ENCODE results near the gene RILPL2. TPM values are rescaled to one million over a fixed set of nuclear protein-coding genes. Genes with fewer than 3 reads are reported as not detected.
"Not testable (repeated sequence)": the region's sequence is repeated elsewhere in the genome, so short reads cannot be mapped to it uniquely, and the experiment has no call there.

RILPL2 gene
- total RNA-seq, 1 donor from 2014 or later: 0.10 TPM

DNA sequence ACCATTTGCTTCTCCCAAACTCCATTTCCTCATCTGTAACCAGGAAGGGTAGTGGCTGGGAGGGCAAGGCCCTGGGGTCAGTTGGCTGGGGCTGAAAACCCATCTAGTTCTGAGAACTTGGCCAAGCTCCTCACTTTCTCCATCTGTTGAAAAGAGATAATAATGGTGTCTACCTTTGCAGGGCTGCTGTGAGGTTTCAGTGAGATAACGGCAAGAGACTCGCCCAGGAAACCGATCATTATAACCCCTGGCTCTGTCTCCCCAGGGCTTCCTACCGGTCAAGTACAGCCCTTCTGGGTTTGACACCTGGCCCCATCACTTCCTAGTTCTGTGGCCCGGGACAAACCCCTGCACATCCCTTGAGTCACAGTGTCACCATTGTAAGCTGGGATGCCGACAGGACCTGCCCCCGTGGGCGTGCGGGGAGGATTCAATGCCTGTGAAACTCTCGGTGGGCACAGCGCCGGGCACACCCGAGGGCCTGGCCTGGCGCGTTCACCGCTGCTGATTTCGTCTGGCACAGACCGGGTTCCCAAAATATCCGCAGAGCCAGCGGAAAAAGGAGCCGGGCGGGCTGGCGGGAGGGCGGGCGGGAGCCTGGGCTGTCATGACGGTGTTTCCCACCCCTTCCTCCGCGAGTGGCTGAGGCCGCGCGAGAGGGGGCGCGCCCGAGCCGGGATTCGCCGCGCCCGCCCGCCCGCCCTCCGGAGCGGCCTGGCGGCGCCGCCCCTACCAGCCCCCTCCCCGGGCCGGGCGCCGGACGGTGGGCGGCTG, 48.1 kb downstream of the RILPL2 start:
- Mint-ChIP-seq H3K9me3 (ENCODE audit: unreplicated experiment) (peaks cover 11% of the 10 kb centered on the region), H3K27me3 (ENCODE audit: unreplicated experiment) (peaks cover 23% of the 10 kb centered on the region), H3K27ac (ENCODE audit: unreplicated experiment) (peak overlapping the region; percentile 31), H3K4me3 (ENCODE audit: unreplicated experiment) (peak overlapping the region; percentile 89), H3K4me1 (ENCODE audit: low read depth, unreplicated experiment) (peaks cover 10% of the 10 kb centered on the region), H3K36me3 (ENCODE audit: unreplicated experiment) (no peaks in the 10 kb centered on the region)
- TF ChIP-seq, protein P1, sequence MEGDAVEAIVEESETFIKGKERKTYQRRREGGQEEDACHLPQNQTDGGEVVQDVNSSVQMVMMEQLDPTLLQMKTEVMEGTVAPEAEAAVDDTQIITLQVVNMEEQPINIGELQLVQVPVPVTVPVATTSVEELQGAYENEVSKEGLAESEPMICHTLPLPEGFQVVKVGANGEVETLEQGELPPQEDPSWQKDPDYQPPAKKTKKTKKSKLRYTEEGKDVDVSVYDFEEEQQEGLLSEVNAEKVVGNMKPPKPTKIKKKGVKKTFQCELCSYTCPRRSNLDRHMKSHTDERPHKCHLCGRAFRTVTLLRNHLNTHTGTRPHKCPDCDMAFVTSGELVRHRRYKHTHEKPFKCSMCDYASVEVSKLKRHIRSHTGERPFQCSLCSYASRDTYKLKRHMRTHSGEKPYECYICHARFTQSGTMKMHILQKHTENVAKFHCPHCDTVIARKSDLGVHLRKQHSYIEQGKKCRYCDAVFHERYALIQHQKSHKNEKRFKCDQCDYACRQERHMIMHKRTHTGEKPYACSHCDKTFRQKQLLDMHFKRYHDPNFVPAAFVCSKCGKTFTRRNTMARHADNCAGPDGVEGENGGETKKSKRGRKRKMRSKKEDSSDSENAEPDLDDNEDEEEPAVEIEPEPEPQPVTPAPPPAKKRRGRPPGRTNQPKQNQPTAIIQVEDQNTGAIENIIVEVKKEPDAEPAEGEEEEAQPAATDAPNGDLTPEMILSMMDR (IDR thresholded peaks at IDR 0.05; ENCODE audit: partially characterized antibody, unreplicated experiment): no peak
- peak; percentile 79 for DNase-seq

DNA sequence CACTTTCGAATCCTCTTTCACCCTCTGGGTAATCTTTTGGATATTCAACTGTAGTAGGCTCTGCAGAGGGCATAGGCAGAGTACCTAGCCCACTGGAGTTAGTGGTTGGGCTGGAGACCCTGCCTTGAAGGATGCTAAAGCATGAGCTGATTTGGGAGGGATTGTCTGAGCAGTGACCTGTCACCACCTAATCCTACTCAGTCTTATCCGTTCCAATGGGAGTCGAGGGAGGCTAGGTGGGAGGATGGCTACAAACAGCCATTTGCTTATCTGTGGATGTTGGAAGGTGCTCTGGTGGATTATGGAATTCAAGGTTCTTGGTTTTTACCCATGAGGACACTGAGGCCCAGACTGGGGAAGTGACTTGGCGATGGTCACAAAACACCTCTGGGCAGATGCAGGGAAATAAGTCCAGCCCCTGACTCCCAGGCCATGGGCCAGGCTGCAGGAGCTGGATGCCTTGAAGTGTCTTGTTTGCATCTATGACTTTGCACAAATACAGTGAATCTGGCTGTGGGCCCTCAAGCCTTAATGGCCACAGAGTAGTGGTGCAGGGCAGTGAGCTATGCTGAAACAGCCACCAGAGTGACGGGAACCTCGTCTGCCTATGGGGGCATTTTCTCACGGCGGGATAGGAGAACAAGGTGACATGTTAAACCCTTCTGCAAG, 48.8 kb downstream of the RILPL2 start:
- H3K4me1 Mint-ChIP-seq (ENCODE audit: low read depth, unreplicated experiment): peaks cover 10% of the 10 kb centered on the region
- TF ChIP-seq, protein P1 (IDR thresholded peaks at IDR 0.05; ENCODE audit: partially characterized antibody, unreplicated experiment): no peak
- peak overlapping the region; percentile 89 for H3K4me3 Mint-ChIP-seq (ENCODE audit: unreplicated experiment)
- H3K9me3 Mint-ChIP-seq (ENCODE audit: unreplicated experiment): peaks cover 11% of the 10 kb centered on the region
- peak overlapping the region; percentile 87 for H3K27ac Mint-ChIP-seq (ENCODE audit: unreplicated experiment)
- DNase-seq: no peak
- no peaks in the 10 kb centered on the region for H3K36me3 Mint-ChIP-seq (ENCODE audit: unreplicated experiment)
- peaks cover 24% of the 10 kb centered on the region for H3K27me3 Mint-ChIP-seq (ENCODE audit: unreplicated experiment)

DNA sequence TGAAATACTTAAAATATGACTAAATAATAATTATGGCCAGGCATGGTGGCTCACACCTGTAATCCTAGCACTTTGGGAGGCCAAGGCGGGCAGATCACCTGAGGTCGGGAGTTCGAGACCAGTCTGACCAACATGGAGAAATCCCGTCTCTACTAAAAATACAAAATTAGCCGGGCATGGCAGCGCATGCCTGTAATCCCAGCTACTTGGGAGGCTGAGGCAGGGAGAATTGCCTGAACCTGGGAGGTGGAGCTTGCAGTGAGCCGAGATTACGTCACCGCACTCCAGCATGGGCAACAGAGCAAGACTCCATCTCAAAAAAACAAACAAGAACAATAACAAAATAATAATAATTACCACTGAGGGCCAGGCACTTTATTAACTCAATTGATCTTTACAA, 50.9 kb downstream of the RILPL2 start:
- H3K4me1 Mint-ChIP-seq (ENCODE audit: low read depth, unreplicated experiment); DNase-seq; H3K27ac Mint-ChIP-seq (ENCODE audit: unreplicated experiment); H3K36me3 Mint-ChIP-seq (ENCODE audit: unreplicated experiment): not testable (repeated sequence)
- Mint-ChIP-seq H3K27me3 (ENCODE audit: unreplicated experiment) (peaks cover 24% of the 10 kb centered on the region), H3K9me3 (ENCODE audit: unreplicated experiment) (peaks cover 11% of the 10 kb centered on the region), H3K4me3 (ENCODE audit: unreplicated experiment) (peak overlapping the region; percentile 92)

DNA sequence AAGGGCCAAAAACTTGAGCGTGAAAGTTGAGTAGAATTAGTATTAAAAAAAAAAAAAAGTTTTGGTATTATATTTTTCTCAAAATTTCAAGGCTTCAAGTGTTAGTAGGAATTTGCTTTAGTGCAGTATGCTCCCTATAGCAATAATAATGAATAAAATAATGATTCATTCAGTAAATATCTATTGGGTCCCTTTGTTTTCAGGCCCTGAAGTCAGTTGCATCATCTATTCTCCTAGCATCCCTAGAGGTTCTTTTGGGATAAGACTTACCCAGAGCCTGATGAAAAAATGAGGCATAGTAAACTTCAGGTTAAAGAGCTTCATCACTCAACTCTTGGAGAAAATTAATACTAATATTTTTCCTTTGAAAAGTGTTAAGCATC, 51.5 kb downstream of the RILPL2 start:
- TF ChIP-seq, protein P1 (IDR thresholded peaks at IDR 0.05; ENCODE audit: partially characterized antibody, unreplicated experiment): no peak
- Mint-ChIP-seq H3K4me1 (ENCODE audit: low read depth, unreplicated experiment) (peaks cover 5% of the 10 kb centered on the region), H3K4me3 (ENCODE audit: unreplicated experiment) (peak overlapping the region; percentile 92), H3K27ac (ENCODE audit: unreplicated experiment) (peak overlapping the region; percentile 85), H3K9me3 (ENCODE audit: unreplicated experiment) (peaks cover 6% of the 10 kb centered on the region), H3K36me3 (ENCODE audit: unreplicated experiment) (no peaks in the 10 kb centered on the region), H3K27me3 (ENCODE audit: unreplicated experiment) (peaks cover 19% of the 10 kb centered on the region)
- no peak for DNase-seq

DNA sequence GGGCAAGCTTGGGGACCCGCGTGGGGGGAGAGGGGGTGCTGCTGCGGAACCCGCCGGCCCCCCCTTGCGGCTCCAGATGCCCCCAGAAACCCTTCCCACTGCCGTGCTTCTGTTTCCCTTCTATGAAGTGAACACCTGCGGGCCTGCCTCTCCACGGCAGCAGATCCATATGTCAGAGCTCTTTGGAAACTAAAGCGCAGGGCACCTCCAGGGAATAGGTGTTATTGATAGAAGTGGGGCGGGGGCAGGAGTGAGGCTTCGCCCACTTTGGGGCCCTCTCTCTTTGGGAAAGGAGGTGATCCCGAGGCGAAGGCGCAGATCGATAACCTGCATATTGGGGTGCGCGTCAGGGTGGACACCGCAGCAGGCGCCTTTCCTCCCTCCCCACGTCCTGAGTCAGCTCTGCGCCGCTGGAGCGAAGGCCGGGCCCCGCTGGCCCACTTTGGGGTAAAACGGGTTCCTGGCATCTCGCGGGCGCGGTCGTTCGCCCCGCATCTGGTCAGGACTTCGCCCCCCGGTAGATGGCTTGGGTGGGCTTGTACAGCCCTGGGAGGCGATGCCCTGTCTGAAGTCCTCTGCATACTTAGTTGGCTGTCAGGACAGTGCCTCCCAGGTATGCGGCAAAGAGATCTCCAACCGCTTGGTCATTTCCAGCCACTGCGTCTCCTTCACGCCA, 52.0 kb downstream of the RILPL2 start:
- Mint-ChIP-seq H3K36me3 (ENCODE audit: unreplicated experiment) (no peaks in the 10 kb centered on the region), H3K27me3 (ENCODE audit: unreplicated experiment) (peaks cover 17% of the 10 kb centered on the region), H3K9me3 (ENCODE audit: unreplicated experiment) (peaks cover 6% of the 10 kb centered on the region), H3K4me1 (ENCODE audit: low read depth, unreplicated experiment) (peaks cover 5% of the 10 kb centered on the region), H3K4me3 (ENCODE audit: unreplicated experiment) (peak overlapping the region; percentile 92), H3K27ac (ENCODE audit: unreplicated experiment) (peak overlapping the region; percentile 85)
- no peak for DNase-seq
- TF ChIP-seq, protein P1 (IDR thresholded peaks at IDR 0.05; ENCODE audit: partially characterized antibody, unreplicated experiment): no peak
